Smooth muscle cell (in vitro differentiated cells): ENCODE results near the gene AGAP2. TPM values are rescaled to one million over a fixed set of nuclear protein-coding genes. Genes with fewer than 3 reads are reported as not detected.

Experiments used
- DNase-seq: peaks from one replicate; lab custom pipeline; 2025; ENCODE audit not compliant: unreplicated experiment; lab: John Stamatoyannopoulos, UW
- H2AFZ ChIP-seq: fragments of 200-600 bp; sonication (generic); 2 replicates; pipeline ENCODE4 v1.6.0; 2016; ENCODE audit warnings: antibody characterized with exemption, low read depth, mild to moderate bottlenecking
- H3F3A ChIP-seq: fragments of 200-600 bp; sonication (generic); 2 replicates; pipeline ENCODE4 v1.6.0; 2017; ENCODE audit warnings: antibody characterized with exemption, low read depth
- H3K27ac ChIP-seq: fragments of 200-600 bp; sonication (generic); 2 replicates; pipeline ENCODE4 v1.5.1; 2016; ENCODE audit warnings: low read depth, mild to moderate bottlenecking
- H3K27me3 ChIP-seq: fragments of 200-600 bp; sonication (generic); 2 replicates; pipeline ENCODE4 v1.6.1; 2016; ENCODE audit warnings: low read depth, mild to moderate bottlenecking
- H3K36me3 ChIP-seq: fragments of 200-600 bp; sonication (generic); 2 replicates; pipeline ENCODE4 v1.5.1; 2016; ENCODE audit warnings: low read depth
- H3K4me1 ChIP-seq: fragments of 200-600 bp; sonication (generic); 2 replicates; pipeline ENCODE4 v1.5.1; 2016; ENCODE audit warnings: low read depth
- H3K4me2 ChIP-seq: fragments of 200-600 bp; sonication (generic); 2 replicates; pipeline ENCODE4 v1.6.0; 2016; ENCODE audit warnings: mild to moderate bottlenecking
- H3K4me3 ChIP-seq: fragments of 200-600 bp; sonication (generic); 2 replicates; pipeline ENCODE4 v1.5.1; 2016; ENCODE audit warnings: mild to moderate bottlenecking
- H3K79me2 ChIP-seq: fragments of 200-600 bp; sonication (generic); 2 replicates; pipeline ENCODE4 v1.6.0; 2016; ENCODE audit warnings: low read depth, mild to moderate bottlenecking
- H3K9ac ChIP-seq: fragments of 200-600 bp; sonication (generic); 2 replicates; pipeline ENCODE4 v1.6.0; 2016; ENCODE audit warnings: low read depth
- H3K9me3 ChIP-seq: fragments of 200-600 bp; sonication (generic); replicated peaks from 2 replicates; pipeline ENCODE4 v1.5.1; 2016; ENCODE audit warnings: low read depth
- H4K20me1 ChIP-seq: fragments of 200-600 bp; sonication (generic); 2 replicates; pipeline ENCODE4 v1.6.0; 2016; ENCODE audit warnings: low read depth
- CTCF ChIP-seq: fragments of 200-600 bp; sonication (generic); IDR thresholded peaks from 2 replicates; pipeline ENCODE4 v1.5.1; 2017; ENCODE audit warnings: borderline replicate concordance, mild to moderate bottlenecking, antibody characterized with exemption; ENCODE audit not compliant: insufficient read depth, poor library complexity, severe bottlenecking
- WGBS: methylation state at CpG from one replicate; pipeline ENCODE4 v1.1.7; 2016; ENCODE audit warnings: low lambda C conversion rate; 5-methylcytosine and 5-hydroxymethylcytosine counted together
- polyA plus RNA-seq: library from polyadenylated mRNA; unstranded; fragments of >200 nt; fragmentation: Nextera tagmentation; extraction: Ambion mirVana; gene quantifications from 2 replicates; pipeline ENCODE4 v1.2.1, GENCODE V29; 2016
- total RNA-seq: library from RNA; depleted of rRNA; stranded (reverse); fragments of >200 nt; gene quantifications from 2 replicates; pipeline ENCODE4 v1.2.3, GENCODE V29; 2014

Gene AGAP2
- total and polyA plus RNA-seq, 2 experiments from 2014 or later = not detected

GRCh38 chr12:57755454-57756372, 17.2 kb upstream of the AGAP2 start:
- peaks cover 10% of the 10 kb centered on the region for H4K20me1 ChIP-seq
- DNase-seq = no peak
- H3K27me3 ChIP-seq = peaks cover 35% of the 10 kb centered on the region
- peaks cover 23% of the 10 kb centered on the region for H3K4me1 ChIP-seq
- H3F3A ChIP-seq = peaks cover 7% of the 10 kb centered on the region
- H2AFZ ChIP-seq = no peak overlapping the region
- no peak for TF ChIP-seq CTCF
- peak overlapping the region; percentile 63 for H3K4me3 ChIP-seq
- WGBS = 1% methylated on average over 57 of the region's 76 CpGs
- no peaks in the 10 kb centered on the region for H3K36me3 ChIP-seq
- H3K79me2 ChIP-seq = peaks cover 9% of the 10 kb centered on the region
- no peak overlapping the region for H3K27ac ChIP-seq
- H3K4me2 ChIP-seq = peak overlapping the region; percentile 94
- no peak overlapping the region for H3K9ac ChIP-seq
- H3K9me3 ChIP-seq = no peaks in the 10 kb centered on the region

DNA sequence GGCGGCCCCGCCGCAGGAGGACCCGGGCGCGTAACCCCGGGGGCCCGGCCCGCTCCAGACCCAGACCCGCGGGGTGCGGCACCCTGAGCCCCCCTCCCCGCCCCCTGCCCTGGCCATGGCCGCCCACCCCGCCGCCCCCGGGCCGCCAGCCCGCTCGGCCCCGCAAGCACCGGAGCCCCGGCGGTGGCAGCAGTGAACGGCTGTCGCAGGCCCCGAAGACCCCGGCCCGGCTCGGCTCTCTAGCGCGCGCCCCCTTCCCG, 16.6 kb upstream of the AGAP2 start:
- H4K20me1 ChIP-seq = peaks cover 6% of the 10 kb centered on the region
- peaks cover 35% of the 10 kb centered on the region for H3K27me3 ChIP-seq
- TF ChIP-seq CTCF = no peak
- 2% methylated on average over 17 of the region's 34 CpGs for WGBS
- H3K36me3 ChIP-seq = no peaks in the 10 kb centered on the region
- H3F3A ChIP-seq = peaks cover 7% of the 10 kb centered on the region
- H2AFZ ChIP-seq = no peak overlapping the region
- H3K4me1 ChIP-seq = peaks cover 23% of the 10 kb centered on the region
- H3K9ac ChIP-seq = no peak overlapping the region
- peak overlapping the region; percentile 63 for H3K4me3 ChIP-seq
- peaks cover 15% of the 10 kb centered on the region for H3K79me2 ChIP-seq
- H3K4me2 ChIP-seq = peak overlapping the region; percentile 94
- DNase-seq = no peak
- no peak overlapping the region for H3K27ac ChIP-seq
- H3K9me3 ChIP-seq = no peaks in the 10 kb centered on the region

- H3K27me3 ChIP-seq = peaks cover 35% of the 10 kb centered on the region
- no peak for DNase-seq
- no peaks in the 10 kb centered on the region for H3K36me3 ChIP-seq
- H2AFZ ChIP-seq = no peak within 1 kb of the TSS
- peaks cover 20% of the 10 kb centered on the region for H3K79me2 ChIP-seq
- peaks cover 23% of the 10 kb centered on the region for H3K4me1 ChIP-seq
- peak within 1 kb of the TSS; percentile 94 for H3K4me2 ChIP-seq
- no peak within 1 kb of the TSS for H3K27ac ChIP-seq
- no peak within 1 kb of the TSS for H3K9ac ChIP-seq
- H3K9me3 ChIP-seq = no peaks in the 10 kb centered on the region
- WGBS = 2% methylated on average over 8 of the region's 41 CpGs
- H3F3A ChIP-seq = peaks cover 7% of the 10 kb centered on the region
- H3K4me3 ChIP-seq = peak within 1 kb of the TSS; percentile 63
- TF ChIP-seq CTCF = no peak
- H4K20me1 ChIP-seq = peaks cover under 1% of the 10 kb centered on the region
Observed at GRCh38 chr12:57754411-57755193, 16.1 kb upstream of the AGAP2 start, which contains the start of gene MARCHF9. MARCHF9 (plus strand) TSS chr12:57755103; CDS start chr12:57755529, 426 bp downstream.
